DND-41 (cell line): ENCODE data around the gene MSGN1.
"Not testable (repeated sequence)": the region's sequence is repeated elsewhere in the genome, so short reads cannot be mapped to it uniquely, and the experiment has no call there.

Experiments used
- ATAC-seq: fragments of 200-7000 bp; cut with Tn5 transposase; 3 replicates; pipeline ENCODE4 v1.9.1; 2021; ENCODE audit warnings: low read depth; ENCODE audit not compliant: insufficient read depth
- DNase-seq: peaks from one replicate; pipeline ENCODE4 v3.0.0-alpha.2; 2020
- H2AFZ ChIP-seq: 2 replicates; pipeline ENCODE4 v1.6.0; 2012; ENCODE audit warnings: low read depth, low read length
- H3K27ac ChIP-seq: 2 replicates; pipeline ENCODE4 v1.5.1; 2012; ENCODE audit warnings: low read length, inconsistent platforms
- H3K27me3 ChIP-seq: fragments of 200-600 bp; sonication (generic); 2 replicates; pipeline ENCODE4 v1.6.0; 2012; ENCODE audit warnings: low read length, mild to moderate bottlenecking, inconsistent platforms; ENCODE audit not compliant: insufficient read depth, poor library complexity
- H3K36me3 ChIP-seq: 2 replicates; pipeline ENCODE4 v1.5.1; 2012; ENCODE audit warnings: low read length, inconsistent platforms; ENCODE audit not compliant: insufficient read depth
- H3K4me1 ChIP-seq: 2 replicates; pipeline ENCODE4 v1.5.1; 2012; ENCODE audit warnings: mild to moderate bottlenecking, low read length; ENCODE audit not compliant: insufficient read depth
- H3K4me2 ChIP-seq: 2 replicates; pipeline ENCODE4 v1.6.0; 2012; ENCODE audit warnings: mild to moderate bottlenecking, moderate library complexity, low read length, inconsistent platforms; ENCODE audit not compliant: insufficient read depth
- H3K4me3 ChIP-seq, 2 experiments: fragments of 200-600 bp in 1 of 2; shearing (Covaris generic) in 1 of 2; 2 replicates each; pipeline ENCODE4 v1.5.1; 2012 to 2016; ENCODE audit warnings: inconsistent platforms in 2 of 2, low read length in 2 of 2, mild to moderate bottlenecking in 2 of 2, low read depth in 1 of 2, moderate library complexity in 1 of 2
- H3K79me2 ChIP-seq: 2 replicates; pipeline ENCODE4 v1.6.0; 2012; ENCODE audit warnings: low read length, inconsistent platforms; ENCODE audit not compliant: insufficient read depth
- H3K9ac ChIP-seq: 2 replicates; pipeline ENCODE4 v1.6.0; 2012; ENCODE audit warnings: low read depth, mild to moderate bottlenecking, inconsistent platforms, low read length, moderate library complexity
- H3K9me3 ChIP-seq: 2 replicates; pipeline ENCODE4 v1.5.1; 2012; ENCODE audit warnings: low read length, moderate library complexity, mild to moderate bottlenecking, inconsistent platforms; ENCODE audit not compliant: insufficient read depth, severe bottlenecking
- H4K20me1 ChIP-seq: 2 replicates; pipeline ENCODE4 v1.6.0; 2012; ENCODE audit warnings: low read length; ENCODE audit not compliant: insufficient read depth
- CTCF ChIP-seq: IDR thresholded peaks from 2 replicates; pipeline ENCODE4 v1.5.1; 2012; ENCODE audit warnings: borderline replicate concordance, low read length, moderate library complexity, mild to moderate bottlenecking; ENCODE audit not compliant: poor library complexity, severe bottlenecking; ENCODE audit errors: extremely low read depth
- EZH2 ChIP-seq: IDR thresholded peaks from 3 replicates; pipeline ENCODE4 v1.6.1; 2012; ENCODE audit warnings: borderline replicate concordance, low read depth, mild to moderate bottlenecking, moderate library complexity, low read length, inconsistent platforms; ENCODE audit not compliant: severe bottlenecking

The MSGN1 gene

GRCh38 chr2:17822445-17823117 lies 6.3 kb downstream of the MSGN1 start:
- Histone ChIP-seq H3K4me2 (no peak overlapping the region), H3K27ac (no peak overlapping the region), H3K27me3 (peaks cover 13% of the 10 kb centered on the region), H3K4me1 (no peaks in the 10 kb centered on the region), H4K20me1 (no peaks in the 10 kb centered on the region), H3K9ac (no peak overlapping the region), H3K79me2 (no peaks in the 10 kb centered on the region), H3K4me3 (no peak overlapping the region), H2AFZ (no peak overlapping the region), H3K9me3 (no peaks in the 10 kb centered on the region), H3K36me3 (no peaks in the 10 kb centered on the region)
- ATAC-seq (no peak), DNase-seq (no peak)
- TF ChIP-seq EZH2 (no peak), CTCF (no peak)

GRCh38 chr2:17823646-17824045 lies 7.4 kb downstream of the MSGN1 start:
- H2AFZ ChIP-seq, H3K4me1 ChIP-seq, H3K79me2 ChIP-seq, ATAC-seq, H3K4me3 ChIP-seq, H3K9ac ChIP-seq, H4K20me1 ChIP-seq, H3K9me3 ChIP-seq, DNase-seq, H3K4me2 ChIP-seq, H3K27ac ChIP-seq, H3K36me3 ChIP-seq: not testable (repeated sequence)
- H3K27me3 ChIP-seq: peaks cover 14% of the 10 kb centered on the region

GRCh38 chr2:17827316-17827715 lies 11.1 kb downstream of the MSGN1 start:
- no peaks in the 10 kb centered on the region for H3K4me1 ChIP-seq
- no peak for DNase-seq
- no peak for TF ChIP-seq CTCF
- no peak overlapping the region for H3K4me2 ChIP-seq
- ATAC-seq: no peak
- H3K79me2 ChIP-seq: no peaks in the 10 kb centered on the region
- no peaks in the 10 kb centered on the region for H3K36me3 ChIP-seq
- peaks cover 17% of the 10 kb centered on the region for H3K27me3 ChIP-seq
- no peak overlapping the region for H3K27ac ChIP-seq
- H4K20me1 ChIP-seq: no peaks in the 10 kb centered on the region
- no peak overlapping the region for H3K4me3 ChIP-seq
- no peak overlapping the region for H2AFZ ChIP-seq
- no peak overlapping the region for H3K9ac ChIP-seq
- no peaks in the 10 kb centered on the region for H3K9me3 ChIP-seq

- ATAC-seq (no peak), DNase-seq (no peak)
- no peaks in the 10 kb centered on the region for H3K9me3 ChIP-seq
- H3K79me2 ChIP-seq: no peaks in the 10 kb centered on the region
- no peak overlapping the region for H3K27ac ChIP-seq
- peaks cover 17% of the 10 kb centered on the region for H3K27me3 ChIP-seq
- H3K4me1 ChIP-seq: no peaks in the 10 kb centered on the region
- H2AFZ ChIP-seq: no peak overlapping the region
- H3K4me2 ChIP-seq: no peak overlapping the region
- no peaks in the 10 kb centered on the region for H3K36me3 ChIP-seq
- H3K9ac ChIP-seq: no peak overlapping the region
- no peaks in the 10 kb centered on the region for H4K20me1 ChIP-seq
- TF ChIP-seq CTCF: no peak
- no peak for TF ChIP-seq EZH2
- no peak overlapping the region for H3K4me3 ChIP-seq
Observed at GRCh38 chr2:17827785-17828184, 11.5 kb downstream of the MSGN1 start.
